Measurements from ENCODE around the gene WWOX.
"Not testable (repeated sequence)": the region's sequence is repeated elsewhere in the genome, so short reads cannot be mapped to it uniquely, and the experiment has no call there.

Gene WWOX

DNA sequence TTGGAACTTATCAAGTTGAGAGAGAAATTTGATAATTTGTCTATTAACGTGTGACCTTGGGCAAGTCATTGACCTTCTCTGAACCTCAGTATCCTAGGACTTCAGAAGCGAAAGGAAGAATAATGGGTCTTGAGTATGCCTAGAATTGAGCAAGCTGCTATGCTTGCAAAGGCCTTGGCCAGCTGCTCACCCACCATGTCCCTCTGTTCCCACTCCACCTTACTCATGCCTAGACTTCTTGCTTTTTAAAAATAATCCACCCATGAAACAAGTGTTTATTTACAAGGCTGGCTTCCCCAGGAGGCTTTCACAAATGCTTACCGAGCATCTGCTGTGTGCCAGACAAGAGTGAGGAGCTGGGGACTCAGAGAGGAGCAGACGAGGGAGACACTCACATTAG lies 910.4 kb downstream of the WWOX start:
- DNase-seq (ENCODE audit: low read depth, low spot score) = no peak

- no peak for DNase-seq (ENCODE audit: low read depth, low spot score)
Measured at GRCh38 chr16:79011282-79011681, 911.8 kb downstream of the WWOX start.

- no peak for DNase-seq (ENCODE audit: low read depth, low spot score)
Measured at GRCh38 chr16:79012671-79013434, 913.4 kb downstream of the WWOX start.

DNA sequence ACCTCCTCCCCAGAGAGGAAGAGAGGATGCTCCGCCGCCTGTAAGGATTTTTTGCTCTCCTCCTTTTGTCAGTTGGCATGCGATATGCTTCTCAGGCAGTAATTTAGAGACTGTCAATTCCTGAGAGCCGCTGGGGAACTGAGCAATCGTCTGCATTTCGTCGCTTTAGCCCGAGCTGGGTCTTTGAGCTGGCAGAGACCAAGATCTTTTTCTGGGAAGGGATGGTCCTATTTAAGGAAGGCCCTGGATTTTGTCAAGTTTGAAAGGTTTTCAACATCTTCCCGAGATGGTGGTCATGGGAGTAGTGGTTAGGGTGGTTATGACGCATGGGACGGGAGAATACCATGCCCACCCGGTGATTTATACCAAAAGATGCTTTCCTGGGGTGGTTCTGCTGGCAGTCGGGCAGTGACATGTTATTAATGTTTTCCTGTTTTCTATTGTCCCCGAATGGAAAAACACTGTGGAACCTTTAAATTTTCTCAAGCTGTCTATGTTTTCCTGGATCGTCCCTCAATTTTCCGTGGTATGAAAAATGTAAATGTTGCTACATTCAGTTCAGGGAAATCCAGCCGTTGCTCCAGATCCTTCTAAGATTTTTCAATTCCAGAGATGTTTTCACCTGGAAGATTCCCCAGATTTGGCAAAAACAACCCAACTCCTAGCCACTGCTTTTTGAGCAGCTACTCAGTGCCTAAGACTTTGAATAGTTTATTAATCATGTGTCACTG lies 914.6 kb downstream of the WWOX start:
- DNase-seq (ENCODE audit: low read depth, low spot score) = no peak

DNA sequence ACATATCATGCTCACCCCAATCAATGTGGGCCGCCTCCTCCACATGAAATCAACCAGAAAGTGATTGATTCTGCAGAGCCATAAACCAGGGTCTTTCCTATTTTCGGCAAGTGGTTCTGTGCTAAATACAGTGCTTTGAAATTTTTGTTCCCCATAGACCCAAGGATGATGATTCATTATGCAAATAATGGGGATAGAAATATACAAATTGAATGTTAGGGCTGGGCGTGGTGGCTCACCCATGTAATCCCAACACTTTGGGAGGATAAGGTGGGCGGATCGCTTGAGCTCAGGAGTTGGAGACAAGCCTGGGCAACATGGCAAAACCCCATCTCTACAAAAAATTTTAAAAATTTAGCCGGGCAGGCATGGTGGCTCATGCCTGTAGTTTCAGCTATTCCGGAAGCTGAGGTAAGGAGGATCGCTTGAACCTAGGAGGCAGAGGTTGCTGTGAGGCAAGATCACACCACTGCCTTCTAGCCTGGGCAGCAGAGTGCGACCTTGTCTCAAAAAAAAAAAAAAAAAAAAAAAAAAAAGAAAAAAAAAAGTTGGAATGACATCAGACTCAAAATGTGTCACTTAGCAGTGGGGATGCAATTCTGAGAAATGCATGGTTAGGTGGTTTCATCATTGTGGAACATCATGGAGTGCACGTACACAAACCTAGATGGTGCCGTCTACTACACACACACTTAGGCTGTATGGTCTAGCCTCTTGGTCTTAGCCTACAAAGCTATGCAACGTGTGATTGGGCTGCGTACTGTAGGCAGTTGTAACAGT lies 919.4 kb downstream of the WWOX start:
- DNase-seq (ENCODE audit: low read depth, low spot score) = no peak

GRCh38 chr16:79019431-79019830 lies 920.0 kb downstream of the WWOX start:
- DNase-seq (ENCODE audit: low read depth, low spot score) = no peak

GRCh38 chr16:79021991-79022630 lies 922.7 kb downstream of the WWOX start:
- no peak for DNase-seq (ENCODE audit: low read depth, low spot score)

GRCh38 chr16:79026117-79026516 lies 926.7 kb downstream of the WWOX start:
- DNase-seq (ENCODE audit: low read depth, low spot score) = no peak

DNA sequence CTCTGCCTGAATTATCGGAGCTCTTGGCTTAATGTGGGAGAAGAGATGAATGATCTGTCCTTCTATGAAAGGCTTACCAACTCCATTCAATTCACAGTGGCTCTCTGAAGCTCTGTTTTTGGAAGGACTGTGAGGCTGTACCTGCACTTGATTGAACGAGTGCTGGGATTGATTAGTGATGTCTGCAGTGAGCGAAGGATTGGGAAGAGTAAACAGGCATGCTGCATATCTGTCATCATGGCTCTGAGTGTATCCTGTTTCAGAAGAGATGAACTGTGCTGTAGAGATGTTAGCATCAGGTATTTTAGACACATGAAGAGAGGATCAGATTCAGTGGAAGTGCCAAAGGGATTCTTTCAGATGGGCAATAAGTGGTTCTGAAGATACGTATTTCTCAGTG lies 937.1 kb downstream of the WWOX start:
- no peak for DNase-seq (ENCODE audit: low read depth, low spot score)

GRCh38 chr16:79037521-79038373 lies 938.3 kb downstream of the WWOX start:
- DNase-seq (ENCODE audit: low read depth, low spot score) = no peak

- no peak for DNase-seq (ENCODE audit: low read depth, low spot score)
Measured at GRCh38 chr16:79041206-79041605, 941.8 kb downstream of the WWOX start.

DNA sequence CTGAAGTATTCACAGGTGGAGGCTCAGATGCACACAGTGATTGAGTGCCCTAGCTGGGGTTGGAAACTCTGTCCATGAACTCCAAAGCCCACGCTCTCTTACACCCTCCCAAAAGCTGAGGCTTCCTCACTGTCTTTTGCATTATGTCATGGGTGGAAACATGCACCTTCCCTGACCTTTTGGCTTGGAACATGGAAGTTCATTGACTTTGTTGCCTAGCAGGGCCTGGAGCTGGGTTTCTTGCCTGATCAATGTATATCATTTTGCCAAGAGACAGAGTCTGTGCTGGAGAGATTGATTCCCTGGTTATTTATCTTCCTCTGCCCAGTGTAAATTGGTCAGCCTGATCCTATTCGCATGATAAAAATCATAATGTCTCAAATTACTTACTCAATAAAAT lies 942.7 kb downstream of the WWOX start:
- DNase-seq (ENCODE audit: low read depth, low spot score) = no peak

- DNase-seq (ENCODE audit: low read depth, low spot score) = no peak
Measured at GRCh38 chr16:79042886-79043285, 943.4 kb downstream of the WWOX start.

- DNase-seq (ENCODE audit: low read depth, low spot score) = no peak
Measured at GRCh38 chr16:79045191-79045590, 945.7 kb downstream of the WWOX start.

- no peak for DNase-seq (ENCODE audit: low read depth, low spot score)
Measured at GRCh38 chr16:79047337-79047736, 947.9 kb downstream of the WWOX start.

GRCh38 chr16:79049040-79049439 lies 949.6 kb downstream of the WWOX start:
- no peak for DNase-seq (ENCODE audit: low read depth, low spot score)

GRCh38 chr16:79050063-79050462 lies 950.6 kb downstream of the WWOX start:
- DNase-seq (ENCODE audit: low read depth, low spot score) = no peak

- DNase-seq (ENCODE audit: low read depth, low spot score) = no peak
Measured at GRCh38 chr16:79051313-79051712, 951.9 kb downstream of the WWOX start.

- not testable (repeated sequence) for DNase-seq (ENCODE audit: low read depth, low spot score)
Measured at GRCh38 chr16:79052198-79052597, 952.7 kb downstream of the WWOX start.

DNA sequence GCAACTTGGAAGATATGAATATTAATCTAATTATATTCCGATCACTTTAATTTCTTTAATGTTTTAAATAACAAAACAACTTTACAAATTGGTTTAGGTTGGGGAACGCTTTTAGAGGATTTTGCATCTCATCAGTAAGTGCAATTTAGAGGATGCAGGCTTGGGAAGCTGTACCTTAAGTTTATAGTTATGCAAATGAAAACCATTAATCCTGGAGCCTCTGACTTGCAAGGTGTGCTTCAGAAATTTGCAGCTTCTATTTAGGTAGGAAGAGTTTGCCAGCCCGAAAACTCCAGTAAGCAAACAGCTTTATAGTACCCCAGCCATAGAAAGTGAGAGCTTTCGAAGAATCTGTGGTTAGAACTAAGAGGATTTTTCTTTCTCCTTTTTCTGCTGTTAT lies 954.1 kb downstream of the WWOX start:
- DNase-seq (ENCODE audit: low read depth, low spot score) = peak; percentile 35
